Measurements from ENCODE around the gene LSM10. TPM values are rescaled to one million over a fixed set of nuclear protein-coding genes. Genes with fewer than 3 reads are reported as not detected.
A peak's percentile ranks its signal among the peaks of the same experiment; 100 is the strongest.

Gene LSM10
- total and polyA plus RNA-seq, 2 of the 4 experiments (the other 2 are of a cell fraction), result 11.7 to 78.9 TPM

- Histone ChIP-seq H3K4me1 (ENCODE audit: control insufficient read depth, insufficient read depth, low read length) (peaks cover 45% of the 10 kb centered on the region), H3K14ac (replicated peaks; ENCODE audit: low read depth, low read length) (peak overlapping the region; percentile 98), H4K8ac (ENCODE audit: low read depth in 2 of 2, low read length in 2 of 2) (peak overlapping the region; percentile 78 to 98), H3K9me1 (ENCODE audit: insufficient read depth, low read length) (peaks cover 37% of the 10 kb centered on the region), H2AK9ac (replicated peaks; ENCODE audit: low read depth, low read length, poor library complexity) (peak overlapping the region; percentile 100), H3K9ac (ENCODE audit: low read depth, low read length) (peak overlapping the region; percentile 50), H2BK20ac (ENCODE audit: low read depth, low read length) (peak overlapping the region; percentile 98), H3K79me1 (ENCODE audit: low read depth in 1 of 2, low read length in 2 of 2) (peaks cover 13 to 70% of the 10 kb centered on the region in 2 experiments; a peak in 3 of 4 replicates), H3K36me3 (ENCODE audit: control insufficient read depth, insufficient read depth, low read length) (peaks cover 49% of the 10 kb centered on the region), H2BK15ac (ENCODE audit: low read depth, low read length) (peak overlapping the region; percentile 97), H3K9me3 (ENCODE audit: control insufficient read depth, insufficient read depth, low read length) (no peaks in the 10 kb centered on the region), H3K4me2 (ENCODE audit: low read depth, low read length) (peak overlapping the region; percentile 53), H2BK120ac (ENCODE audit: low read depth, low read length) (peak overlapping the region; percentile 99), H3K18ac (ENCODE audit: low read depth, low read length) (peak overlapping the region; percentile 81), H3K4me3 (ENCODE audit: insufficient read depth, low read depth, low read length) (no peak overlapping the region), H3K27me3 (ENCODE audit: control insufficient read depth, insufficient read depth, low read length) (no peaks in the 10 kb centered on the region), H3K23ac (ENCODE audit: low read depth, low read length) (peak overlapping the region; percentile 99), H4K5ac (ENCODE audit: low read depth, low read length) (peak overlapping the region; percentile 77), H2BK5ac (ENCODE audit: low read depth, low read length, poor library complexity, severe bottlenecking) (peak overlapping the region; percentile 99), H3K56ac (ENCODE audit: extremely low read depth, insufficient read depth, low read length) (peak overlapping the region; percentile 97), H4K91ac (ENCODE audit: insufficient read depth, low read depth, low read length) (peak overlapping the region; percentile 100), H3K4ac (ENCODE audit: low read depth, low read length) (peak overlapping the region; percentile 100), H4K20me1 (ENCODE audit: insufficient read depth, low read length) (no peaks in the 10 kb centered on the region), H2AFZ (replicated peaks; ENCODE audit: low read length, poor library complexity) (peak overlapping the region; percentile 86), H2AK5ac (ENCODE audit: low read depth, low read length) (peak overlapping the region; percentile 99), H3K27ac (ENCODE audit: insufficient read depth, low read length) (peak overlapping the region; percentile 91)
- BruUV-seq (replicated peaks), result no TSS peak
- in situ Hi-C loops (cut with MboI; ENCODE audit: low sequenced_read_pairs) (no loop called here), intact Hi-C loops (cut with micrococcal nuclease) (loop anchor here (2.0 kb wide), 2 partner anchors 28 to 70 kb away; partner anchors contain the start of gene EVA1B), dilution Hi-C loops (cut with HindIII; ENCODE audit: low sequenced_read_pairs, unreplicated experiment) (no loop called here)
- POLR2A ChIA-PET (ENCODE audit: unreplicated experiment), result interaction anchor here (1.2 kb wide), 1 partner anchor 36 kb away, joined by 3 read pairs; no protein-coding TSS in a partner anchor
- ATAC-seq (ENCODE audit: low read depth), result peak; percentile 73
- WGBS, 2 experiments (ENCODE audit: extremely low coverage in 2 of 2, insufficient read length in 1 of 2), result 58% methylated on average over 2 of the region's 13 CpGs; no CpG with 5 or more reads in 1 of the 2 experiments
- CTCF ChIA-PET, result interaction anchor here (1.0 to 3.2 kb wide), 4 partner anchors 8 to 27 kb away, joined by 4 to 18 read pairs (median 10); partner anchors contain the start of gene EVA1B
- DNase-seq, result peak; percentile 80
- TF ChIP-seq CHD1 (IDR thresholded peaks at IDR 0.05; ENCODE audit: low read depth, low read length) (no peak), SMC3 (IDR thresholded peaks at IDR 0.05; ENCODE audit: low read depth, low read length) (no peak), NFE2L2 (IDR thresholded peaks at IDR 0.05; ENCODE audit: low read depth, low read length) (no peak), USF2 (IDR thresholded peaks at IDR 0.05; ENCODE audit: low read depth, low read length) (no peak), FOS (IDR thresholded peaks at IDR 0.05; ENCODE audit: low read depth, low read length) (peak; percentile 70), RFX5 (IDR thresholded peaks at IDR 0.05; ENCODE audit: low read depth, low read length) (no peak), ELK1 (IDR thresholded peaks at IDR 0.05; ENCODE audit: borderline replicate concordance, low read depth, low read length) (no peak), CEBPB (IDR thresholded peaks at IDR 0.05; ENCODE audit: low read depth, low read length) (no peak), MXI1 (IDR thresholded peaks at IDR 0.05; ENCODE audit: borderline replicate concordance, low read depth, low read length) (no peak), MAFK (IDR thresholded peaks at IDR 0.05; ENCODE audit: low read depth, low read length) (no peak), RCOR1 (IDR thresholded peaks at IDR 0.05; ENCODE audit: insufficient replicate concordance, low read length) (no peak), BHLHE40 (IDR thresholded peaks at IDR 0.05; ENCODE audit: low read depth, low read length) (peak; percentile 47; the same call in 1 of the 2 replicates), MAZ (IDR thresholded peaks at IDR 0.05; ENCODE audit: borderline replicate concordance, low read depth, low read length) (peak; percentile 95), RAD21 (IDR thresholded peaks at IDR 0.05; ENCODE audit: low read length) (no peak), POLR2A (IDR thresholded peaks at IDR 0.05; ENCODE audit: low read depth, low read length) (no peak)
Observed at GRCh38 chr1:36350659-36351226, 47.0 kb downstream of the LSM10 start.
